HL-60 (cell line): Measurements from ENCODE around the gene ARFGEF3.

Source experiments
- DNase-seq, 2 experiments: peaks; one replicate each; pipeline ENCODE4 v3.0.0-alpha.2; 2010 to 2020; ENCODE audit warnings: low read depth in 1 of 2, low spot score in 1 of 2
- H3K27ac ChIP-seq: fragments of 250-450 bp; sonication (Bioruptor Pico); replicated peaks from 2 replicates; pipeline ENCODE4 v1.5.1; 2020; ENCODE audit warnings: mild to moderate bottlenecking, moderate library complexity
- H3K27me3 ChIP-seq: fragments of 250-450 bp; sonication (Bioruptor Pico); 2 replicates; pipeline ENCODE4 v1.5.1; 2021; ENCODE audit warnings: mild to moderate bottlenecking, moderate library complexity; ENCODE audit not compliant: insufficient read depth, poor library complexity, severe bottlenecking
- H3K4me3 ChIP-seq: replicated peaks from 2 replicates; pipeline ENCODE4 v1.5.1; 2011; ENCODE audit warnings: mild to moderate bottlenecking, control low read depth, low read length; ENCODE audit not compliant: insufficient read depth
- GABPA ChIP-seq: IDR thresholded peaks from 2 replicates; pipeline ENCODE4 v1.6.1; 2012; ENCODE audit warnings: low read depth
- POLR2AphosphoS5 ChIP-seq: IDR thresholded peaks from 2 replicates; pipeline ENCODE4 v1.6.1; 2012; ENCODE audit warnings: low read depth
- SPI1 ChIP-seq: IDR thresholded peaks from 2 replicates; pipeline ENCODE4 v1.6.1; 2012; ENCODE audit warnings: low read depth, mild to moderate bottlenecking, borderline replicate concordance
- TF ChIP-seq, protein P1 (sequence below): IDR thresholded peaks from one replicate; pipeline ENCODE4 v1.5.1; 2011; ENCODE audit warnings: low read length, control low read depth, inconsistent platforms; ENCODE audit not compliant: insufficient read depth
- TF ChIP-seq, protein P2 (sequence below): IDR thresholded peaks from 2 replicates; pipeline ENCODE4 v1.6.1; 2012; ENCODE audit warnings: low read depth; ENCODE audit not compliant: insufficient replicate concordance

Gene ARFGEF3

DNA sequence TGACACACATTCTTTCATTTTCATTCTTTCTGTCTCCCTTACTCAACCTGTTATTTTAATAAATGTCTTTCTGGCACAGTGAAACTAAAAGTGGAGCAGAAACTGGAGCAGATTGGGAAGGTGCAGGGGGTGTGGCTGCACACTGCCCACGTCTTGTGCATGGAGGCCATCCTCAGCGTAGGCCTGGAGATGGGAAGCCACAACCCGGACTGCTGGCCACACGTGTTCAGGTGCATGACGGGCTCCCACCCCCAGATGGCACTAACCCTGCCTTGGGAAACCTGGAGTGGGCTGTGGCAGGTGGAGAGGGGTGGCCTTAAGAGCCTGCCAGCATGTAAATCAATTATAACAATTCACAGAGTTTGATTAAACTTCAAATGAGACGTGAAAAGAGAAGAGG is 128.0 kb downstream of the ARFGEF3 start:
- DNase-seq = no peak

DNA sequence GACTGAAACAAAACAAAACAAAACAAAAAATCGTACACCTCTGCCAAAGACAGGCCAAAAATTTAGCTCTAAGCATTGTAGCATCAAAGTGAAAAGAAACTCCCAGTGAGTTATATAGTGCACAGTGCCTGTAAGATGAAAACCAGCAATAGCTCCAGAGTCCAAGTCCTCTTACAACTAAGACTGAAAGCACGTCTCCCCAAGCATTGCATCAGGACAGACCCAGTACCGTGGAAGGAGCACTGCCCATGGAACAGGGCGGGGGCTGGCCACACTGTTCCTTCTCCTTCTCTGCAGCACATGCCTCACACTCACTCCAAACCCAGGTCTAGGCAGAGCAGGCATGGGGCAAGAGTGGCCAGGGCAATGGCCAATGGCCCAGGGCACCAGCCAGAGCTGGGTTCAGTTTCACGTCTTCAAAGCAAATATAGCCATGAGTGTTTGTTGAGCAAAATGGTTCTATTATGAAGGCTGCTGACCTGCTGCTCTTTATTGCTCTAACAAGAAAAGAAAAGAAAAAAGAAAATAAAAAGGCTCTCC is 128.8 kb downstream of the ARFGEF3 start:
- DNase-seq = no peak
- no peaks in the 10 kb centered on the region for H3K27me3 ChIP-seq
- TF ChIP-seq SPI1 (no peak), GABPA (no peak), POLR2AphosphoS5 (no peak)
- TF ChIP-seq, protein P1, sequence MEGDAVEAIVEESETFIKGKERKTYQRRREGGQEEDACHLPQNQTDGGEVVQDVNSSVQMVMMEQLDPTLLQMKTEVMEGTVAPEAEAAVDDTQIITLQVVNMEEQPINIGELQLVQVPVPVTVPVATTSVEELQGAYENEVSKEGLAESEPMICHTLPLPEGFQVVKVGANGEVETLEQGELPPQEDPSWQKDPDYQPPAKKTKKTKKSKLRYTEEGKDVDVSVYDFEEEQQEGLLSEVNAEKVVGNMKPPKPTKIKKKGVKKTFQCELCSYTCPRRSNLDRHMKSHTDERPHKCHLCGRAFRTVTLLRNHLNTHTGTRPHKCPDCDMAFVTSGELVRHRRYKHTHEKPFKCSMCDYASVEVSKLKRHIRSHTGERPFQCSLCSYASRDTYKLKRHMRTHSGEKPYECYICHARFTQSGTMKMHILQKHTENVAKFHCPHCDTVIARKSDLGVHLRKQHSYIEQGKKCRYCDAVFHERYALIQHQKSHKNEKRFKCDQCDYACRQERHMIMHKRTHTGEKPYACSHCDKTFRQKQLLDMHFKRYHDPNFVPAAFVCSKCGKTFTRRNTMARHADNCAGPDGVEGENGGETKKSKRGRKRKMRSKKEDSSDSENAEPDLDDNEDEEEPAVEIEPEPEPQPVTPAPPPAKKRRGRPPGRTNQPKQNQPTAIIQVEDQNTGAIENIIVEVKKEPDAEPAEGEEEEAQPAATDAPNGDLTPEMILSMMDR = no peak
- TF ChIP-seq, protein P2, sequence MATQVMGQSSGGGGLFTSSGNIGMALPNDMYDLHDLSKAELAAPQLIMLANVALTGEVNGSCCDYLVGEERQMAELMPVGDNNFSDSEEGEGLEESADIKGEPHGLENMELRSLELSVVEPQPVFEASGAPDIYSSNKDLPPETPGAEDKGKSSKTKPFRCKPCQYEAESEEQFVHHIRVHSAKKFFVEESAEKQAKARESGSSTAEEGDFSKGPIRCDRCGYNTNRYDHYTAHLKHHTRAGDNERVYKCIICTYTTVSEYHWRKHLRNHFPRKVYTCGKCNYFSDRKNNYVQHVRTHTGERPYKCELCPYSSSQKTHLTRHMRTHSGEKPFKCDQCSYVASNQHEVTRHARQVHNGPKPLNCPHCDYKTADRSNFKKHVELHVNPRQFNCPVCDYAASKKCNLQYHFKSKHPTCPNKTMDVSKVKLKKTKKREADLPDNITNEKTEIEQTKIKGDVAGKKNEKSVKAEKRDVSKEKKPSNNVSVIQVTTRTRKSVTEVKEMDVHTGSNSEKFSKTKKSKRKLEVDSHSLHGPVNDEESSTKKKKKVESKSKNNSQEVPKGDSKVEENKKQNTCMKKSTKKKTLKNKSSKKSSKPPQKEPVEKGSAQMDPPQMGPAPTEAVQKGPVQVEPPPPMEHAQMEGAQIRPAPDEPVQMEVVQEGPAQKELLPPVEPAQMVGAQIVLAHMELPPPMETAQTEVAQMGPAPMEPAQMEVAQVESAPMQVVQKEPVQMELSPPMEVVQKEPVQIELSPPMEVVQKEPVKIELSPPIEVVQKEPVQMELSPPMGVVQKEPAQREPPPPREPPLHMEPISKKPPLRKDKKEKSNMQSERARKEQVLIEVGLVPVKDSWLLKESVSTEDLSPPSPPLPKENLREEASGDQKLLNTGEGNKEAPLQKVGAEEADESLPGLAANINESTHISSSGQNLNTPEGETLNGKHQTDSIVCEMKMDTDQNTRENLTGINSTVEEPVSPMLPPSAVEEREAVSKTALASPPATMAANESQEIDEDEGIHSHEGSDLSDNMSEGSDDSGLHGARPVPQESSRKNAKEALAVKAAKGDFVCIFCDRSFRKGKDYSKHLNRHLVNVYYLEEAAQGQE = no peak
- H3K4me3 ChIP-seq = no peak overlapping the region
- no peak overlapping the region for H3K27ac ChIP-seq

More for the DNA sequence above, 128.0 kb downstream of the ARFGEF3 start:
- Histone ChIP-seq H3K4me3 (no peak overlapping the region), H3K27me3 (no peaks in the 10 kb centered on the region), H3K27ac (no peak overlapping the region)
- TF ChIP-seq GABPA (no peak), SPI1 (no peak), POLR2AphosphoS5 (no peak)
- TF ChIP-seq, protein P2 = no peak
- TF ChIP-seq, protein P1 = no peak

DNA sequence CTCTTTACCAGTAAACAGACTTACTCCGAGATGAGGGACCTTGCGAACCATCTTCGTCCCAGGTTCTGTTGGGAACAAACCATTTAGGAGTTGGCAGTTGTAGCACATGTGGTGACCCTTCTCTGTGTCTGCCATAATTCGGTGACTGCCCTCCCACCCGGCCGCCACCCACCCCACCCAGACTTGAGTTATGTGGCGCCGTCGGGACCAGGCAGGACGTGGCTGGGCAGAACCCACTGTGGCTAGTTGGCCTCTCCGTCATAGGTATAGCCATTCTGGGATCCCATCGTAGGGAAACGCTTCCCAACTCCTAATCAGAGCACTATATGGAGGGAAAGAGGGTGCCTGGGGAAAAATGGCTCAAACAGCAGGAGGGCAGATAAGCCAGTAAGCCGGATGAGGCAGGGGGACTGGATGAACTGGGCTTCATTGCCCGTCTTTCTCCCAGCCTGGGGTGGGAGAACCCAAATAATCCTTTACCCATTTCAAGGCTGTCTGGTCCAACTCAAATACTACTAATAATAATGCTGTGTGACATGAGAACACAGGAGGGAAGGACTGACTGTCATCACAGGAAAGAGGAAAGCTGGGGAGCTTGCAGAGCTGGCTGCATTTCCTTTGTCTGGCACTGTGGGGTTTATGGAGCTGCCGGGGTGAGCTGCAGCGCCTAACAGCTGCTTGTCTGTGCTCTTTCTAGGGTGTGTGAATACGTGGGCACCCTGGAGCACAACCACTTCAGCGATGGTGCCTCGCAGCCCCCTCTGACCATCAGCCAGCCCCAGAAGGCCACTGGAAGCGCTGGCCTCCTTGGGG is 129.5 kb downstream of the ARFGEF3 start:
- TF ChIP-seq SPI1 = no peak
- TF ChIP-seq, protein P1 = no peak
- no peak for TF ChIP-seq GABPA
- TF ChIP-seq, protein P2 = no peak
- no peak for TF ChIP-seq POLR2AphosphoS5
- H3K27ac ChIP-seq = no peak overlapping the region
- no peak for DNase-seq

More for the DNA sequence above, 129.5 kb downstream of the ARFGEF3 start:
- no peak overlapping the region for H3K4me3 ChIP-seq
- no peaks in the 10 kb centered on the region for H3K27me3 ChIP-seq
